ENCODE data around the gene CEACAM6. TPM values are rescaled to one million over a fixed set of nuclear protein-coding genes. Genes with fewer than 3 reads are reported as not detected.
"Not testable (repeated sequence)": the region's sequence is repeated elsewhere in the genome, so short reads cannot be mapped to it uniquely, and the experiment has no call there.

CEACAM6 gene
- not detected in 2 replicates for total RNA-seq (2014; rRNA removed; shearing (Covaris generic))

DNA sequence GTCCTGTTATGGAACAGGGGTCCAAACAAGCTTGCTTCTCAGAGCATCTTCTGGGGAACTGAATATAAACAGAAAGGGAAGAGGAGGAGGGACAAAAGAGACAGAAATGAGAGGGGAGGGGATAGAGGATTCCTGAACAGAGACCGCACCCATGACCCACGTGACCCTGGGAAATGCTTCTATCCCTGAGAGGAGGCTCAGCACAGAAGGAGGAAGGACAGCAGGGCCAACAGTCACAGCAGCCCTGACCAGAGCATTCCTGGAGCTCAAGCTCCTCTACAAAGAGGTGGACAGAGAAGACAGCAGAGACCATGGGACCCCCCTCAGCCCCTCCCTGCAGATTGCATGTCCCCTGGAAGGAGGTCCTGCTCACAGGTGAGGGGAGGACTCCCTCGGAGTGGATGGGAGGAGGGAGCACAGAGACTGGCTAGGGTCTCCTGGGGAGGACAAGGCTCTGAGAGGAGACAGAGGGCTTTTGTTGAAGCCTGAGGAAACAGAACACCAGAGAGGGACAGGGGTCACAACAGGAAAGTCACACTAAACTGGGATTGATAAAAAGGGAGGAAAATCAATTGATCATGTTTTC, at the start of gene CEACAM6:
Gene CEACAM6 (plus strand): TSS at position 203 of the 586 bp plus-strand sequence. CDS start 109 bp downstream, at position 312.
- no peak for DNase-seq (ENCODE audit: low read depth)

DNA sequence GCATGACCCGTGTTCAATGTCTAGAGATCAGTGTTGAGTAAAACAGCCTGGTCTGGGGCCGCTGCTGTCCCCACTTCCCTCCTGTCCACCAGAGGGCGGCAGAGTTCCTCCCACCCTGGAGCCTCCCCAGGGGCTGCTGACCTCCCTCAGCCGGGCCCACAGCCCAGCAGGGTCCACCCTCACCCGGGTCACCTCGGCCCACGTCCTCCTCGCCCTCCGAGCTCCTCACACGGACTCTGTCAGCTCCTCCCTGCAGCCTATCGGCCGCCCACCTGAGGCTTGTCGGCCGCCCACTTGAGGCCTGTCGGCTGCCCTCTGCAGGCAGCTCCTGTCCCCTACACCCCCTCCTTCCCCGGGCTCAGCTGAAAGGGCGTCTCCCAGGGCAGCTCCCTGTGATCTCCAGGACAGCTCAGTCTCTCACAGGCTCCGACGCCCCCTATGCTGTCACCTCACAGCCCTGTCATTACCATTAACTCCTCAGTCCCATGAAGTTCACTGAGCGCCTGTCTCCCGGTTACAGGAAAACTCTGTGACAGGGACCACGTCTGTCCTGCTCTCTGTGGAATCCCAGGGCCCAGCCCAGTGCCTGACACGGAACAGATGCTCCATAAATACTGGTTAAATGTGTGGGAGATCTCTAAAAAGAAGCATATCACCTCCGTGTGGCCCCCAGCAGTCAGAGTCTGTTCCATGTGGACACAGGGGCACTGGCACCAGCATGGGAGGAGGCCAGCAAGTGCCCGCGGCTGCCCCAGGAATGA, 48.4 kb upstream of the CEACAM6 start:
- DNase-seq (ENCODE audit: low read depth) = peak; percentile 32

DNA sequence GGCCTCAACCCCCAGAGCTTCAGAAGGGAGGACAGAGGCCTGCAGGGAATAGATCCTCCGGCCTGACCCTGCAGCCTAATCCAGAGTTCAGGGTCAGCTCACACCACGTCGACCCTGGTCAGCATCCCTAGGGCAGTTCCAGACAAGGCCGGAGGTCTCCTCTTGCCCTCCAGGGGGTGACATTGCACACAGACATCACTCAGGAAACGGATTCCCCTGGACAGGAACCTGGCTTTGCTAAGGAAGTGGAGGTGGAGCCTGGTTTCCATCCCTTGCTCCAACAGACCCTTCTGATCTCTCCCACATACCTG, 47.9 kb upstream of the CEACAM6 start:
- no peak for DNase-seq (ENCODE audit: low read depth)

DNA sequence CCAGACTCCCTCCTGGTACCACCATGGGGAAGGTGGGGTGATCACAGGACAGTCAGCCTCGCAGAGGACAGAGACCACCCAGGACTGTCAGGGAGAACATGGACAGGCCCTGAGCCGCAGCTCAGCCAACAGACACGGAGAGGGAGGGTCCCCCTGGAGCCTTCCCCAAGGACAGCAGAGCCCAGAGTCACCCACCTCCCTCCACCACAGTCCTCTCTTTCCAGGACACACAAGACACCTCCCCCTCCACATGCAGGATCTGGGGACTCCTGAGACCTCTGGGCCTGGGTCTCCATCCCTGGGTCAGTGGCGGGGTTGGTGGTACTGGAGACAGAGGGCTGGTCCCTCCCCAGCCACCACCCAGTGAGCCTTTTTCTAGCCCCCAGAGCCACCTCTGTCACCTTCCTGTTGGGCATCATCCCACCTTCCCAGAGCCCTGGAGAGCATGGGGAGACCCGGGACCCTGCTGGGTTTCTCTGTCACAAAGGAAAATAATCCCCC, 47.4 kb upstream of the CEACAM6 start:
- no peak for DNase-seq (ENCODE audit: low read depth)

DNA sequence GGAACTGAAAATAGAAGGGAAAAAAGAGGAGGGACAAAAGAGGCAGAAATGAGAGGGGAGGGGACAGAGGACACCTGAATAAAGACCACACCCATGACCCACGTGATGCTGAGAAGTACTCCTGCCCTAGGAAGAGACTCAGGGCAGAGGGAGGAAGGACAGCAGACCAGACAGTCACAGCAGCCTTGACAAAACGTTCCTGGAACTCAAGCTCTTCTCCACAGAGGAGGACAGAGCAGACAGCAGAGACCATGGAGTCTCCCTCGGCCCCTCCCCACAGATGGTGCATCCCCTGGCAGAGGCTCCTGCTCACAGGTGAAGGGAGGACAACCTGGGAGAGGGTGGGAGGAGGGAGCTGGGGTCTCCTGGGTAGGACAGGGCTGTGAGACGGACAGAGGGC, 46.8 kb upstream of the CEACAM6 start, which contains the start of gene CEACAM5:
Gene CEACAM5 (plus strand): TSS at position 146 of the 400 bp plus-strand sequence. CDS start 106 bp downstream, at position 252.
- DNase-seq (ENCODE audit: low read depth) = no peak

DNA sequence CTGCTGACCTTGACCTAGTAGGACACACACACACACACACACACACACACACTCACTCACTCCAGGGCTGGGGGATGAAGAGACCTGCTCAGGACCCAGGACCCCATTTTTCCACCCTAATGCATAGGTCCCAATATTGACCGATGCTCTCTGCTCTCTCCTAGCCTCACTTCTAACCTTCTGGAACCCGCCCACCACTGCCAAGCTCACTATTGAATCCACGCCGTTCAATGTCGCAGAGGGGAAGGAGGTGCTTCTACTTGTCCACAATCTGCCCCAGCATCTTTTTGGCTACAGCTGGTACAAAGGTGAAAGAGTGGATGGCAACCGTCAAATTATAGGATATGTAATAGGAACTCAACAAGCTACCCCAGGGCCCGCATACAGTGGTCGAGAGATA, 45.8 kb upstream of the CEACAM6 start:
- not testable (repeated sequence) for DNase-seq (ENCODE audit: low read depth)

DNA sequence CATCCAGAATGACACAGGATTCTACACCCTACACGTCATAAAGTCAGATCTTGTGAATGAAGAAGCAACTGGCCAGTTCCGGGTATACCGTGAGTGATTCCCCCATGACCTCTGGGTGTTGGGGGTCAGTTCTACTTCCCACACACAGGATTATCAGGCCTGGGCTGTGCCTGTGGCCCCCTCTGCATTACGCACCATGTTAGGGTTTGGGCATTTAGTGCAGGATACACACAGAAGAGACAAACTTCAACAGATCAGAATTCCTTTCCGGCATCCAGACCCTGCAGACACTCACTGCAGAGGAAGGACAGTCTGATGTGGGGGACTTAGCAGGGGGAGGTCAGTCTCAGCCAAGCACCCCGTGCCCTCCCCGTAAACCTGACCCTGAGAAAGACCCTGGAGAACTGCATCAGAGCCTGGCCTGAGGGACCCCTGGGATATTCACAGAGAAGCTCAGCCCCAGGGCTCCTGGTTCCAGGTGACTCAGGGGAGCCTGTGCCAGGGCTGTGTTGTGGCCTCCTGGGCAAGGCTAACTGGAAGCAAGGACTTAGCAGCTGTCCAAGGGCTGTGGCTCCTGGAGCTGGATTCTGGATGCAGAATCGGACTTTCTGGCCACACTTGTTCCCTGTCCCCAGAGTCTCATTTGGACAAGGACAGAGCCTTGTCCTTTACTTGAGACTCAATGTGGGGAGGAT, 45.2 kb upstream of the CEACAM6 start:
- DNase-seq (ENCODE audit: low read depth) = no peak

DNA sequence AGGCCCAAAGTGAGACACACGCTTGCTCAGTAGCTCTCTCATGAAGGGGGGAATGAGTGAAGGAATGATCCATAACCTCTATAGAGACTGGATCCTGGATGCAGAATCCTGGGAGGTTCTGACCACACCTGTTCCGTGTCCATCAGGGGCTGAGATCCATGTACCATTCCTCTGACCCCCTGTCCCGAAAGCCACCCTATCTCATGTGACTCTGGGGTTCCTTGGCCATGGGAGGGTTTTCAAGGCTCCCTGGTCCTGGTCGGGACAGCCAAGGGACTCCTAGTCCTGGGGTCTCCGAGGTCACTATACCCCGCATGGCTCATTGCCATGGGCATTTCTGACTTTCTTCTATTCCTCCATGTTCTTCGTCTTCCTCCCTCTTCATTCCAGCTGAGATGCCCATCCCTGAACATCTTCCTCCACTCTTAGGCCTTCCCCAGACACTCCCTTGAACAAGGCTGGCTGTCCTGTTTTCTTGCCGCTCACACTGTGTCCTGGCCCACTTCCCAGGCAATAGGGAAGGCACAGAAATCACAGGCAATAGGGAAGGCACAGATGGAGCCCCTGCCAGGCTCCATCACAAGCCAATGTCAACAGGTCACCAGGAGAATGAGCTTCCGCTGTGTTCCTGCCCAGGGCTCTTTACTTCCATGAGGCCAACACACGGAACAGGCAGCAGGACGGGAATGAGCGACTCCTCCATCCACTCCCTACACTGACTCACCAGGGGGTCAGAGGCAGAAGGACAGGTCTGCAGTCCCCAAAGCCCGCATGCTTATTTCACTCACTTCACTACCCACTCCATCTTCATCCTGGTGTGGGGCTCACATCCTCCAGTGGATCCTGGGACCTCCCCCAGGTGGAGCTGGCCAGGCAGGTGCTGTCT, 43.7 kb upstream of the CEACAM6 start:
- DNase-seq (ENCODE audit: low read depth) = no peak

DNA sequence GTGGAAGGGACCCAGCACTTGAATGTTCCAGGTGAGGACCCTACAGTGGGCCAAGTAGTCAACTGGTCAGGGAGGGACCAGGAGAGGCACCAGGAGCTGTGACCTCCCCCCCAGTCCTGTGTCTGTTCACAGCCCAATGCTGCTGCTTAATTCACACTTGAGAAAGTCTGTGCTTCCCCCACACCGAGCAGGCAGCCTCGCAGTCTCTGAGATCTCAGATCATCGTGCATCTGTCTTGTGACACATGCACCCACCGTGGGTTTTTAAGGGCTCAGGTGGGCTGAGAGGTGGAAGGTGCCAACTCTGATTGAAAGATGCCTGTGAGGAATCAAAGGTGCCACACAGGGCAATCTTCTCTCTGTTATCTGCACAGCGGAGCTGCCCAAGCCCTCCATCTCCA, 40.7 kb upstream of the CEACAM6 start:
- DNase-seq (ENCODE audit: low read depth) = no peak

DNA sequence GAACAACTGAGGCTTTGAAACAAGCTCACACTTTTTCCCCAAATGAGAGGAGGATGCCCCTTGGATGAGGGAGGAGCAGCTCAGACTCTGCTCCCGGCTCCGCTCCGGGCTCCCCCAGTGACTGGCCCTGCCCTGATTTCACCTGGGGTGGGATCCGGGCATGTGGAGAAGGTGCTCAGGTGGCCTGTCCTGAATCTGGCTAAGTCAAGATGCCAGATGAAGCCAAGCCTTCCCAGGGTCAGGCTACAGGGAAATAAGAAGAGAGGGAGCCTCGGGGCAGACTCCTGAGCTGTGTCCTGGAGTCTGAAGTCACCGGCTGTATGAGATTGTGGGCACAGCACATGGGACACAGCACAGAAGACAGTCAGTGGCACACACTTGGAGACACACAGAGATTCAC, 36.6 kb upstream of the CEACAM6 start:
- no peak for DNase-seq (ENCODE audit: low read depth)

DNA sequence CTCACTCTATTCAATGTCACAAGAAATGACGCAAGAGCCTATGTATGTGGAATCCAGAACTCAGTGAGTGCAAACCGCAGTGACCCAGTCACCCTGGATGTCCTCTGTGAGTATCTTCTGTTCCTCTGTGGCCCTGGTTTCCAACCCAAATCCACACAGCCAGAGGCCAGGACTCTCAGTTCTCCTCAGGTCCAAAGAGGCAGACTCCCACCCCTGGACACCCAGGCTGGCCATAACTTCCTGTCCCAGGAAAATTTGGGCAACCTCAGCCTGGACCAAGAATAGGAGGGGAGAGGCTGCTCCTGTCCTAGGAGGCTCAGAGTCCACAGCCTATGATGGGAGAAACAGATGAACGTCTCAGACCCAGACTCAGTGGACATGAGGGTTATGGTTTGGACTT, 35.2 kb upstream of the CEACAM6 start:
- DNase-seq (ENCODE audit: low read depth) = no peak

DNA sequence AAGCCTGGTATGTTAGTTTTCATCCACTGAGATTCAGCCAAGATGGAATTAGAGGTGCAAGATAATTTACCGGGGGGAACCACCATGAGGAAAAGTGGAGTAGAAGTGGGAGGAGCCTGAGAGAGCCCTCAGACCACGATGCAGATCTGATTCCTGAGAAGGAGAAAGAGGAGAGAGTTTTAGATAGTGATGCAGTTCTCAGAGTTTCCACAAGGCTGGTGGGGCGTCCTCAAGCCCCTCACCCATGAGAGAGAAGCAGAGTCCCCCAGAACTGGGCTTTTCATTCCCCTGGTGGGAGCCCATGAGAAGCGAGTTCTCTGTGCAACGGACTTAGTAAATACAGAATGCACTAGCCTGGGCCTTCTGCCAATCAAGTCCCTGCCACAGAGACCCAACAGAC, 28.8 kb upstream of the CEACAM6 start:
- DNase-seq (ENCODE audit: low read depth) = no peak

DNA sequence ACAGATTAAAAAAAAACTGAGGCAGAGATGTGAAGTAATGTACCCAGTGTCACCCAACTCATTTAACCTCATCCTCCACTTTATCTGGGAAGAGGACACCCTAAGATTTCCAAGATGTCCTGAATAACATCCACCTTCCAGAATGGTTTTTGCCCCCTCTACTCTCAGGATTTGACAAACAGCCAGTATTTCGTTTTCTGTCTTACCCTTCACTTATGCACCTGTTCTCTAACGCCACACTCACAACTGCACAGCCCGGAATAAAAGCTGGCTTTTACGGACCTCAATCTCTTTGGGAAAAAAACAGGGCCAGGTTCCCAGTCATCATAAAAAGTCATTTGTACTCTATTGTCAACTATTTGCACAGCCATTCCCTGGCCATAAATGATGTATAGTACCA, 21.2 kb upstream of the CEACAM6 start:
- DNase-seq (ENCODE audit: low read depth) = no peak

DNA sequence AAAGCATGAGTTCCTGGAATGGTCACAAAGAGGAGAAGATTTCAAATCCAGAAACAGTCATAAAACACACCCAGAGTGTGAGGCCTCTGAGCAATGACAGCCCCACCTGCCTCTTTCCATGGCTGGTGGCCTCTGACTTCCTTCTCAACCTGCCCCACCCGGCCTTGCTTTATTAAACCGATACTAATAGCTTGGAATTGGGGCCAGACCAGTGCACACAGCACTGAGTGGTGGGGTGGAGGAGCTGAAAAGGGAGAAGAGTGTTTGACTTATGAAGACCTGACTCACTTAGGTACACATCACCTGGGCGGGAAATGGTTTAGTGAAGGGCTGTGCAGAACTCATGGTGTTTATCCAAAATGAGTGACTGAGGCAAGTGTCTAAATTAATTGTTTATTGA, 20.7 kb upstream of the CEACAM6 start:
- DNase-seq (ENCODE audit: low read depth) = no peak

DNA sequence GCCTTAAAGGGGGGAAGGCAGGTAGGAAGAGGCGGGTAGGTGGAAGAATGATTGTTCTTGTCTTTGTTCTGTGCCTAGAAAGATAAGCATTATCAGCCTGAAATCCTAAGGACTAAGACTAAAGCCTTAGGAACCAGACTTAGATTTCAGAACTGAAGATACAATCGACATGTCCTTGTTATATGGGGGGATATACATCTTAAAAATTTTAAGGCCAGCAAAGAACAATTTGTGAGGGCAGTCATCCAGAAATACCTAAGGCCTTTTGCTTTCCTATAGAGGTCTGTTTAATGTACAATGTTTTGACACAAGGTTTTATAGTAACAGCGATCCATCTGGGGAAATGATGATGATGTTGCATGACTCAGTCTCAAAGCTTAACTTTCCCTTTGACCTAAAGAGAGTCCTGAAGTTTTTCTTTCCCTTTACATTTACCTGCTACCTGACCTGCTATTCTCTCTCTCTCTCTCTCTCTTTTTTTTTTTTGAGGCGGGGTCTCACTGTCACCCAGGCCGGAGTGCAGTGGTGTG, 20.2 kb upstream of the CEACAM6 start:
- no peak for DNase-seq (ENCODE audit: low read depth)

DNA sequence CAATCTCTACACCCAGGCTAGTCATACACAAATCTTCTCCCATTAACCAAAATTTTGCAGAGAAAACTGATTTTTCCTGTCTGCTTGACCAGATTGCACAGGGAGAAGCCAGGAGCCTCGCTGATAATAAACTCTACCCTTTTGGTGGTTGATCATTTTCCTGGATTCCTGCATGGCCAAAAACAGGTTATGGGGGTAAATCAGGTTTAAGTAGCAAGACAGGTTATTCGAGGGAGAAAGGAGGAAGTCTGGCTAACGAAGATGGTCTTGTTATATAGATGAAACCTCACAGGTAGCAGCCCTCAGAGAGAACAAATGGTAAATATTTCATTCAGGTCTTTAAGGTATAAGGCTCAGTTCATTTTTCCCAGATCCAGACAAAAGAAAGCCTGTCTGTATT, 16.0 kb upstream of the CEACAM6 start:
- no peak for DNase-seq (ENCODE audit: low read depth)

DNA sequence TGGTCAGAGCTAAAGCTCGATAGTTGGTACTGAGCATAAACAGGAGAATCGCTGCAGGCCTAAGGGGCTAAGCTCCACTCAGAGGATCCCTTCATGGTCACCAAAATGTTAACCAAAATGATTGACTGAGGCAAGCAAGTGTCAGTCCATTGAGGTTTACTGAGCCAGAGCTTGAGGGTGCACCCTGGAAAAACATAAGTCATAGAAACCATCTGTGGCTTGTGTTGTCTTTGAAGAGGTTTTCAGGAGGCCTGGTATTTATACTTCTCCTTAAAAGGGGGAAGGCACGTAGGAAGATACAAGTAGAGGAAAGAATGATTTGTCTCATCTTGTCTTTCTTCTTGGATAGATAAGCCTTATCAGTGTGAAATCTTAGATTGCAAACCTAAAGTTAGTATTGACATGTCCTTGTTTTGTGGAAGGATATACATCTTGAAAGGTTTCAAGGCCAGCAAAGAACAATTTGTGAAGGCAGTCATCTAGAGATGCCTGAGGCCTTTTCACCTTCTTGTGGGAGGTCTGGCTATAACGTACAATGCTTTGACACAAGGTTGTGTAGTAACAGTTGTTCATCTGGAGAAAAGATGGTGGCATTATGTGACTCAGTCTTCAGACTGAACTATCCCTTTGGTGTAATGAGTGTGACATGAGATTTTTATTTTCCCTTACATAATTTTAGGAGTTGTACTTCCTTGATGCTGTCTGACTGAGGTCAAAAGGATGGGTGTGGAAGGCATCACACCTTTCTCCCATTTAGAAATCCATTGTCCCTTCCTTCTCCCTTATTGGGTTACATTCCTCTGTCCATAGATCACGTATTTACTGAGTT, 14.7 kb upstream of the CEACAM6 start:
- DNase-seq (ENCODE audit: low read depth) = no peak

DNA sequence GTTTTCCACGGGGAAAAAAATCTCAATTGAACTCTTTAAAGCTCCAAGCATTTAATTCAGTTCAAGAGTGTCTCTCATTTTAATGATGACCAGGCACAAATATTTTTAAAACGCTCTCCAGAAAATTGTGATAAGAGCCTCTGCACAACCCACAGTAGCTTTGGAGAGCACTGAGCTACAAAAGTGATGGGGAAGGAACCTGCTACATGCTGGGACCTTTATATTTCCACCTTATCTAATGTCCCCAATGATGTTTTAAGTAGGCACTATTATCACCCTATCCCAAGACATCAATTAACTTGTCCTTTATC, 14.1 kb upstream of the CEACAM6 start:
- DNase-seq (ENCODE audit: low read depth) = no peak

DNA sequence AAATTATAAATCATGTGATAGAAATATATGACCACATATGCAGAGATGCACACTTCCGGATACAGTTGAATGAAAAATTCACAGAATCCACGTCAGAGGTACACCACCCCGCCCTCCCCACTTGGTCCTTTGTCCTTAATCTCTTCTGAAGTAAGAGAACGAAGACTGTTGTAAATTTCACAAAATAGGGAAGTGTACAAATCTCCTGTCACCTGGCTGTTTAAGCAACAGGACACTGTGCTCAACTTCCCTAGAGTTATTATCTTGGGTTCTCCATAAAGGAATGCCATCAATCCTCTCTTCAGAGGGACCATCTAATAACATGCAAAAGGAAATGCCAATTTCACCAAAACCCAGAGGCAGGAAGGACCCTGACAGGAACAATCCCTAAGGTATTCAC, 10.5 kb upstream of the CEACAM6 start:
- no peak for DNase-seq (ENCODE audit: low read depth)

DNA sequence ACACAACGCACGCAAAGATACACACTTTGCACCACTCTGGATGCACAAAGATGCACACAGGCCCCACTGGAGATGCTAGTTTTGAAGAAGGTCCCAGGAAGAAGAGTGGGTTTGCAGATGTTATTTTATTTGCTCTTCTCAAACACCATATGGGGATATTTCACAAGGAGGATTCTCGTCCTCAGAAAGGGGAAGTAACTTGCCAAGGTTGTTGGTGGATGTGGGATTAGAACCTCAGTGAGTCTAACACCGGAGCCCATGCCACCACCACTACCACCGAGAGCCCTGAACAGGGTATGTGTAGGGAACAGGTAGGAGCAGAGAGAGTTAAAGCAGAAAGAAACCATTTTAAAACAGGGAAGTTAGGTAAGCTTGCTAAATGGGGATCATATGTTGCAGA, 9.6 kb upstream of the CEACAM6 start:
- DNase-seq (ENCODE audit: low read depth) = no peak

Data from RPMI7951 (cell line).